Mucosa of stomach (tissue), 1 donor: Measurements from ENCODE around the gene ZNF800.

Source experiments
- H3K27me3 ChIP-seq: one replicate; pipeline ENCODE4 v1.7.0; 2013; ENCODE audit warnings: mild to moderate bottlenecking, low read length; ENCODE audit not compliant: control insufficient read depth, insufficient read depth
- H3K36me3 ChIP-seq: one replicate; pipeline ENCODE4 v1.7.0; 2013; ENCODE audit warnings: low read length; ENCODE audit not compliant: control insufficient read depth, insufficient read depth
- H3K4me1 ChIP-seq: one replicate; pipeline ENCODE4 v1.7.0; 2013; ENCODE audit warnings: mild to moderate bottlenecking, low read length; ENCODE audit not compliant: control insufficient read depth, insufficient read depth
- H3K4me3 ChIP-seq: one replicate; pipeline ENCODE4 v1.7.0; 2013; ENCODE audit warnings: low read length
- H3K9ac ChIP-seq: one replicate; pipeline ENCODE4 v1.7.0; 2013; ENCODE audit warnings: mild to moderate bottlenecking, low read length, moderate library complexity
- H3K9me3 ChIP-seq: one replicate; pipeline ENCODE4 v1.7.0; 2013; ENCODE audit warnings: mild to moderate bottlenecking, low read length, moderate library complexity; ENCODE audit not compliant: control insufficient read depth
- donor health status: Pancreatic carcinoma.

The ZNF800 gene

DNA sequence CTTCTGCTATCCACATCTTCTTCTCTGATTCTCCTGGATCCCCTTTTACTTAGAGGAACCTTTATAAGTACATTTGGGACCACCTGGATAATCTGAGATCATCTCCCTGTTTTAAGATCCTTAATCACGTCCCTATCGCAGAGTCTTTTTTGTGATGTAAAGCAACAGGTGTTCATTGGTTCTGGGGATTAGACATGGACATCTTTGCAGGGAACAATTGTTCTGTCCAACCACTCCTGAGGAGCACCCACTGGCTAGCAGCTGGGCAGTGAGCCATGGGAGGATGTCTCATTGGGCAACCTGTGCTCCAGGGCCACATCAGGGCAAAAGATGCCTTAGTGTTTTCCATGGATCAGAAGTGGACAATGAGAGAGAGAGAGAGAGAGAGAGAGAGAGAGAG is 56.0 kb downstream of the ZNF800 start:
- H3K4me3 ChIP-seq: no peak overlapping the region
- H3K36me3 ChIP-seq: no peaks in the 10 kb centered on the region
- H3K4me1 ChIP-seq: no peaks in the 10 kb centered on the region
- no peaks in the 10 kb centered on the region for H3K27me3 ChIP-seq
- H3K9me3 ChIP-seq: no peaks in the 10 kb centered on the region
- H3K9ac ChIP-seq: no peak overlapping the region

GRCh38 chr7:127332880-127333279 is 59.6 kb downstream of the ZNF800 start:
- H3K4me1 ChIP-seq: no peaks in the 10 kb centered on the region
- no peaks in the 10 kb centered on the region for H3K9me3 ChIP-seq
- no peak overlapping the region for H3K4me3 ChIP-seq
- no peaks in the 10 kb centered on the region for H3K27me3 ChIP-seq
- H3K36me3 ChIP-seq: no peaks in the 10 kb centered on the region
- no peak overlapping the region for H3K9ac ChIP-seq

- no peak overlapping the region for H3K9ac ChIP-seq
- H3K9me3 ChIP-seq: no peaks in the 10 kb centered on the region
- no peaks in the 10 kb centered on the region for H3K27me3 ChIP-seq
- H3K36me3 ChIP-seq: no peaks in the 10 kb centered on the region
- H3K4me3 ChIP-seq: no peak overlapping the region
- H3K4me1 ChIP-seq: no peaks in the 10 kb centered on the region
These were observed 62.4 kb downstream of the ZNF800 start for GRCh38 chr7:127330070-127330469.

DNA sequence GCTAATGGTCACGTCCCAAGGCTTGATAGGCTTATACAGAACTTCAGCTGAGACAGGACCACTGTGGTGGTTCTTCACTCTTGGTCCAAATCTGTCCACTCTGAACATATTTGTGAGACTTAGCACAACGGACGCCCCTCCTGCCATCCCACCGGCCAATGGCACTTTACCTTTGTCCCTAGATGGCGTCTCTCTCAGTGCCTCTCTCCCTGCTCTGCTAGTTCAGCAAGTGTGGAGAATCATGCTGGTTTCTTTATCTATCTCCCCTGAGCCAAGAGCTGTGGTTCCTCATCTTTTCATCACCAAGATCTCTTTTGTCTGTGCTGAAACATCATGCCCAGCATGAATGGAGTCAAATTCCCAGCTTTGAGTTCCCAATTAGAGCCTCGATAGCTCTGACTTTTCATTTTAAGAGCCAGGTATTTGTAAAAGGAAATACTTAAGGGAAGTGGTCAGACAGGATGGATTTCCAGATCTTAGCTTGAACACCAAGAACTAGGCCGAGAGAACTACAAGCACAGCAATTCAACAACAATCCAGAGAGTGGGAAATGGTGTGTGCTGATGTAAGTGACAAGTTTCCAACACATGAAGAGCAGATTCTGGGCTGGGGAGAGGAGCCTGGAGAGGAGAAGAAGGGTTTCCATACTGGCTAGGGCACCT is 69.5 kb downstream of the ZNF800 start:
- Histone ChIP-seq H3K4me1 (no peaks in the 10 kb centered on the region), H3K36me3 (no peaks in the 10 kb centered on the region), H3K27me3 (no peaks in the 10 kb centered on the region), H3K4me3 (no peak overlapping the region), H3K9ac (no peak overlapping the region), H3K9me3 (no peaks in the 10 kb centered on the region)

GRCh38 chr7:127322351-127322750 is 70.2 kb downstream of the ZNF800 start:
- no peaks in the 10 kb centered on the region for H3K36me3 ChIP-seq
- H3K9me3 ChIP-seq: no peaks in the 10 kb centered on the region
- no peak overlapping the region for H3K9ac ChIP-seq
- no peak overlapping the region for H3K4me3 ChIP-seq
- H3K27me3 ChIP-seq: no peaks in the 10 kb centered on the region
- H3K4me1 ChIP-seq: no peaks in the 10 kb centered on the region

DNA sequence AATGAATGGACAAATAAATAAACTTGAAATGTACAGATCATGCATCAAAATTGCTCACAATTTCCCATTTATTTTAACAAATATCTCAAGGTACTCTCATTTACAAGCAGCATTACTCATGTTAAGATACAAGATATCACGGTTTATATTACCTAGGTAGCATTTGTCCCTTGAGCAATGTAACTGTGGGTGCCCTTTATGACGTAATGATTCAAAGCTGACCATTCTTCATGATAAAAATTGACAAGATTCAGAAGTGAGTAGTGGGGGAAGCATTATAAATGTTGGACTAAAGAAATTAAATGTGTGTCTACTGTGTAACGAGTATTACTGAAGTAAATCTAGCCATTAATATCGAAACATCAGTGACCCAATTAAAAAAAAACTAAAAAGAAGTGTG is 71.5 kb downstream of the ZNF800 start:
- Histone ChIP-seq H3K27me3 (no peaks in the 10 kb centered on the region), H3K4me1 (no peaks in the 10 kb centered on the region), H3K36me3 (no peaks in the 10 kb centered on the region), H3K9ac (no peak overlapping the region), H3K4me3 (no peak overlapping the region), H3K9me3 (no peaks in the 10 kb centered on the region)
